HG02588 (cell line): Measurements from ENCODE around the gene TMEM61.
"Not testable (repeated sequence)": the region's sequence is repeated elsewhere in the genome, so short reads cannot be mapped to it uniquely, and the experiment has no call there.

Experiments used
- ATAC-seq: cut with Tn5 transposase; IDR thresholded peaks from one replicate; pipeline ENCODE4 v1.9.1; 2021; ENCODE audit warnings: mild to moderate bottlenecking, moderate library complexity; ENCODE audit not compliant: unreplicated experiment

TMEM61 gene

GRCh38 chr1:55000110-55001085 is 20.0 kb downstream of the TMEM61 start:
- ATAC-seq, result no peak

DNA sequence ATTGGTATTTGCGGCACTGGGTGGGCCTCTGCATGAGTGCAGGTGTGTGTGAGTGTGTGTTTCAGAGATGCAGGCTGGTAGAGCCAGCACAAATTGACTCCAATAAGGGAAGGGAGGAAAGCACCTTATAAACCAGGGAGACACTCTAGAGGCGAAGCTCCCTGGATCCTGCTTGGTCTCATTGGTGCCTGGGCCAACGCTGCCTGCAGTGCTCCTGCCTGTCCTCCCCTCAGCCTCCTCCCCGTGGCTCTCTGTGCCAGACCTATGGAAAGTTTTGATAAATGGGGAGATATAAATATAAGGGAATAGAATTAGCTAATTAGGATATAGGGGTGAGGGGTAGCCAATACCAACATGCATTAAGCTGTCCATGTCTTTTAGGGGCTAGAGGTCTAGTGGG is 20.9 kb downstream of the TMEM61 start:
- no peak for ATAC-seq

- ATAC-seq, result no peak
Observed at GRCh38 chr1:55002686-55003085, 22.3 kb downstream of the TMEM61 start.

DNA sequence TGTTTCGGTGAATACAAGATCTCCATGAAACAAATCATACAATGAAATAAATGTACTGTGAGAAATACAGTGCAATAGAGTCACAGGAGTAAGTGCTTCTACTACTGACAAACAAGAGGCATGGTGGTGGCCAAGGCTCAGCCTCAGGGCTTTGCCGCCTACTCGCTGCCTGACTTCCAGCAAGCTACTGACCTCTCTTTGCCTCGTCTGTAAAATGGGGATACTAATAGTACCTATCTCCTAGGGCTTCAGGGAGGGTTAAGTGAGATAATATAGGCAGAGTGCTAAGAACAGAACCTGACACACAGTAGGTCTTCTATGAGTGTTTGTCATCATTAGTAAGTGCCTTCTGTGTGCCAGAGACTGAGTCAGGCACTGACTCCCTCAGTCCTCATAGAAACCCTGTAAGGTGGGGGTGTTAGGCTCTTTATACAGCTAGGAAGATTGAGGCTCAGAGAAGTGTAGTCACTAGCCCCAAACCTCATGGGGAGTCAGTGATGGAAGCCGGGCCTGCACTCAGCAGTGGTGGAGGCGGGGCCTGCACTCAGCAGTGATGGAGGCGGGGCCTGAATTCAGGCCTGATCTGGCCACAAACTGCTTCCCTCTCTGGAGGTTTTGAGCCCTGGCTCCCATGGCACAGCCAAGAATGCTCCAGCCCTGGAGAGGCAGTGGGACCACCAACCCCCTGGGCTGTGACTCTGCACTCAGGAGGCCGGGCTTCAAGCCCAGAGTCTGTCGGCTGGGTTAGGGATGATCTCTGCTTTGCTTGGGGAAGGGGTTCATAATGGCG is 25.1 kb downstream of the TMEM61 start:
- no peak for ATAC-seq

DNA sequence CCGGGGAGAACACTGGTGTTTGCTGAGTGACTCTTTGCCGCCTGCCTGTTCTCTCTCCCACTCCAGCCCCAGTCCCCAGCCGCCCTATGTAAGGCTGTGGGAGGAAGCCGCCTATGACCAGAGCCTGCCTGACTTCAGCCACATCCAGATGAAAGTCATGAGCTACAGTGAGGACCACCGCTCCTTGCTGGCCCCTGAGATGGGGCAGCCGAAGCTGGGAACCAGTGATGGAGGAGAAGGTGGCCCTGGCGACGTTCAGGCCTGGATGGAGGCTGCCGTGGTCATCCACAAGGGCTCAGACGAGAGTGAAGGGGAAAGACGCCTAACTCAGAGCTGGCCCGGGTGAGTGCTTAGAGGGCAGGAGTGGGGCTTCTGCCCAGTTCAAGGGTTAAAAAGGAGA is 26.5 kb downstream of the TMEM61 start:
- ATAC-seq, result no peak

GRCh38 chr1:55007625-55008024 is 27.2 kb downstream of the TMEM61 start:
- no peak for ATAC-seq

GRCh38 chr1:55010194-55010886 is 29.9 kb downstream of the TMEM61 start:
- ATAC-seq, result no peak

DNA sequence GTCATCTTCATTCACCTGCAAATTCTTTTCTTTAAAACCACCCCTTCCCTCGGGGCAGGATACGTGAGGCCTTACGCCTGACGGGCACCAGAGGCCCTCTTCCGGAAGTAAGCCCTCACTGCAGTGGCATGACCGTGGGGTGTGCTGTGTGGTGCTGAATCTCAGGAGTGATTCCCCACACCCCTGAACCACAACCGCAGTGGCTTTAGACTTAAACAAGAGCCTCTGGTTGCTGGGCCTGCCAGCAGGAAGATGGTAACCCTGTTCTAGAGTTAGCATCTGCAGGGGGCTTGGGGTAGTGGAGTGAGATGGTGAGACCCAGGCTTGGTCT is 30.4 kb downstream of the TMEM61 start:
- ATAC-seq, result no peak

- ATAC-seq, result no peak
Observed at GRCh38 chr1:55012661-55013060, 32.2 kb downstream of the TMEM61 start.

GRCh38 chr1:55015123-55015522 is 34.7 kb downstream of the TMEM61 start:
- no peak for ATAC-seq

DNA sequence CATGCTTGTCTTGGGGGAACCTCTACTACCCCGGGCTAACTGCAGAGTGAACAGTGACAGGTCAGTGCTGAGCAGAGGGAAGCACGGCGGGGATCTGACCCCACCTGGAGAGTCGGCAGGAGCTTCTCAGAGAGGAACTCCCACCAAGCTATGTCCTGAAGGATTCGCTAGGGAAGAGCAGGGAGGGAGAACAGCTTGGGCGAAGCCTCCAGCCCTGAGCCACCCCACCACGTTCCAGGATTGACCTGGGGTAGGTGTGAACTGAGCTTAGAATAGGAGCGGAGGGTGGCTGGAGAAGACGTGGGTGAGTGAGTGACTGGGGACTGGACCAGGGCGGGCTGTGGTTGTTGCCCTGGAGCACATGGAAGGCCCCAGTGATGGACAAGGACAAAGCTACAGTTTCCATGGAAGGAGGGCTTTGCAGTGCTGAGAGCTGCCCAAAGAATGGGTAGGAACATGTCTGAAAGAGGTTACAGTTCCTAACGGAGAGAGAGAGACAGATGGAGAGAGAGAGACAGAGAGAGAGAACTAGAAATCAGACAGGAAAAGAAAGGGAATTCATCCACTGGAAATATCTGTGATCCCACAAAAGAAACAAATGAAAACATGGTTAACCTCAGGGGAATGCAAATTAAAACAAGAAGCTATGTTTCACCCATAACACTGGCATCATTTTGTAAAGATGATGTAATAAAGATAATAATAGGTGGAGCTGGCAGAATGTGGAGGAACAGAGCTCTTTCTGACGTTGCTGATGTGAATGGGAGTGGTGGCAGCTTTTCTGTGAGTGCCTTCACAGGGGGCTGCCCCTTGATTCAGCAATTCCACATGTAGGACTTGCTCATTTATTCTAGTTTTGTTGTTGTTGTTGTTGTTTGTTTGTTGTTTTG is 35.5 kb downstream of the TMEM61 start:
- no peak for ATAC-seq

GRCh38 chr1:55018395-55018794 is 38.0 kb downstream of the TMEM61 start:
- no peak for ATAC-seq

DNA sequence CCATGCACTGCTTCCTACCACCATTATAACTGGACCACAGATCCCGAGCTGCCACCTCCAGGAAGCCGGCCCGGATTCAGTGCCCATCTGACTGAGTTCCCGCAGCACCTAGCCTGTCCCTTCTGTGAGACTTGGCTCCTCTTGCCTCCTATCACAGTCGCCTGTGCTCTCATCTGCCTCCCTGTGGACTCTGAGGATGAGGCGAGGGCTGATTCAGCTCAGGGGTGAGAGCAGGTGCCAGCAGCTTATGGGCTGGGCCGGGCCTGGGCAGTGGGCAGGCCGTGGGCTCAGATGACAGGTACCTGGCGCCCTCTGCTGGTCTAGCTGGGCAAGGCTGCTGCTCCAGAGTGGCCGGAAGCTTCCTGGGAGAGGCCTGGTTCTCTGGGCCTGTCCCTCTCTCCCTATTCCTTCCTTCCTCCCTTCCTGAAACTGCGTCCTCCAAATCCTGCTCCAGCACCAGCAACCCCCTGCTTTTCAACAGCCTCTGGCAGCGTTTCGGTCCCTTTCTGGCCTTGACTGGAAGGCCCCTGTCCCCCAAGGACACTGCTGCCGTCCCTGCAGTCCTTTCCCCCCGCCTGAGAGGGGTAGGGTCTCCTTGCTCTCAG is 41.6 kb downstream of the TMEM61 start:
- peak; percentile 55 for ATAC-seq

GRCh38 chr1:55024163-55024562 is 43.7 kb downstream of the TMEM61 start:
- ATAC-seq, result not testable (repeated sequence)

- ATAC-seq, result not testable (repeated sequence)
Observed at GRCh38 chr1:55026682-55027081, 46.3 kb downstream of the TMEM61 start.

DNA sequence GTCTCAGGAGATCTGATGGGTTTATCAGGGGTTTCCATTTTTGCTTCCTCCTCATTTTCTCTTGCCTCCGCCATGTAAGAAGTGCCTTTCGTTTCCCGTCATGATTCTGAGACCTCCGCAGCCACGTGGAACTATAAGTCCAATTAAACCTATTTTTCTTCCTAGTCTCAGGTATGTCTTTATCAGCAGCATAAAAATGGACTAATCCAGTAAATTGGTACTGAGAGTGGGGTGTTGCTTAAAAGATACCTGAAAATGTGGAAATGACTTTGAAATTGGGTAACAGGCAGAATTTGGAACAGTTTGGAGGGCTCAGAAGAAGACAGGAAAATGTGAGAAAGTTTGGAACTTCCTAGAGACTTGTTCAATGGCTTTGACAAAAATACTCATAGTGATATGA is 50.7 kb downstream of the TMEM61 start:
- ATAC-seq, result not testable (repeated sequence)

GRCh38 chr1:55033265-55033614 is 52.8 kb downstream of the TMEM61 start:
- no peak for ATAC-seq

- no peak for ATAC-seq
Observed at GRCh38 chr1:55034476-55035133, 54.2 kb downstream of the TMEM61 start.

DNA sequence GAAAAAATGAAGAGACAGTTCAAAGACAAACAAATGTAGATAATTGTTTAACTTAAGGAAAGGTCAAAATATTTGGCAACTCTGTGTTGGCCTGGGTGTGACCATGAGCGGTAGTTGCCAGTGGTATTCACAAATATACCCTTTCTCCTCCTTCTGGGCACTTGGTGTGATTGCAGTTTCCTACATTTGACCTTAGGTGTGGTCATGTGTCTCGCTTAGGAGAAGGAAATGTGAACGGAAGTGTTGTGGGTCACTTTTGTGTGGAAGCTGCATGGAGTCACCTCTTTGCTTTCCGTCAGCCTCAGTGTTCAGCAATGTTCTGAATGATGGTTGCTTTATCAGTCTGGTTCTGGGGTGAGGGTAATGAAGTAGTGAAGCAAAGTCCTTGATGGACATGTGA is 55.5 kb downstream of the TMEM61 start:
- ATAC-seq, result no peak
